A673 (cell line): ENCODE measurements around the gene SUPT5H. TPM values are rescaled to one million over a fixed set of nuclear protein-coding genes. Genes with fewer than 3 reads are reported as not detected.
A peak's percentile ranks its signal among the peaks of the same experiment; 100 is the strongest.

Experiments used
- BruUV-seq: library from RNA; stranded (reverse); fragments of 400-500 nt; replicated peaks from 2 replicates; lab custom pipeline; 2021; lab: Mats Ljungman, UMichigan
- CTCF ChIA-PET: fragments of 300-600 bp; sonication (Branson Sonifier 250); formaldehyde crosslinking; loops from one replicate; lab custom pipeline; 2022; ENCODE audit warnings: antibody characterized with exemption; lab: Charles Lee
- POLR2A ChIA-PET: fragments of 300-600 bp; sonication (Branson Sonifier 250); formaldehyde crosslinking; loops from one replicate; lab custom pipeline; 2022; ENCODE audit warnings: antibody characterized with exemption; ENCODE audit not compliant: low non-redundant PET; lab: Charles Lee
- DNase-seq: peaks from one replicate; pipeline ENCODE4 v3.0.0-alpha.2; 2015; ENCODE audit warnings: low spot score
- H3K27ac ChIP-seq: fragments of 200-600 bp; sonication (generic); 2 replicates; pipeline ENCODE4 v1.5.1; 2016; ENCODE audit warnings: mixed run types, low read depth, mild to moderate bottlenecking, mixed read lengths, antibody characterized with exemption, low read length; ENCODE audit not compliant: poor library complexity, severe bottlenecking
- H3K27me3 ChIP-seq: fragments of 200-600 bp; sonication (generic); replicated peaks from 2 replicates; pipeline ENCODE4 v1.6.1; 2017; ENCODE audit warnings: mixed run types, low read depth, mild to moderate bottlenecking, mixed read lengths, antibody characterized with exemption, low read length; ENCODE audit not compliant: insufficient read depth, poor library complexity
- H3K36me3 ChIP-seq: fragments of 200-600 bp; sonication (generic); 2 replicates; pipeline ENCODE4 v1.6.1; 2016; ENCODE audit warnings: mixed run types, mild to moderate bottlenecking, mixed read lengths, antibody characterized with exemption, low read length; ENCODE audit not compliant: insufficient read depth, poor library complexity, severe bottlenecking
- H3K4me1 ChIP-seq: fragments of 200-600 bp; sonication (generic); 2 replicates; pipeline ENCODE4 v1.6.1; 2017; ENCODE audit warnings: mixed run types, mild to moderate bottlenecking, mixed read lengths, antibody characterized with exemption, low read length; ENCODE audit not compliant: insufficient read depth, poor library complexity, severe bottlenecking
- H3K4me3 ChIP-seq: fragments of 200-600 bp; sonication (generic); 2 replicates; pipeline ENCODE4 v1.5.1; 2016; ENCODE audit warnings: low read depth, mixed run types, mild to moderate bottlenecking, mixed read lengths, low read length; ENCODE audit not compliant: poor library complexity, severe bottlenecking
- H3K9me3 ChIP-seq: fragments of 200-600 bp; sonication (generic); 2 replicates; pipeline ENCODE4 v1.6.1; 2016; ENCODE audit warnings: mixed run types, low read depth, mild to moderate bottlenecking, mixed read lengths, antibody characterized with exemption, low read length; ENCODE audit not compliant: poor library complexity, severe bottlenecking
- CTCF ChIP-seq: fragments of 300-800, 200-600 bp; sonication (generic); conservative IDR thresholded peaks from 2 replicates; pipeline ENCODE4 v1.5.1; 2017; ENCODE audit warnings: low read depth, mild to moderate bottlenecking, antibody characterized with exemption, low read length, moderate library complexity, mixed read lengths
- EZH2 ChIP-seq: fragments of 200-600 bp; sonication (generic); IDR thresholded peaks from 2 replicates; pipeline ENCODE4 v1.6.1; 2017; ENCODE audit warnings: borderline replicate concordance, low read depth, mild to moderate bottlenecking, mixed read lengths, antibody characterized with exemption, low read length; ENCODE audit not compliant: poor library complexity, severe bottlenecking
- intact Hi-C: fragments of 100-400 bp; cut with micrococcal nuclease; formaldehyde crosslinking; loops from one replicate; pipeline ENCODE4 v1.10.0; 2022; ENCODE audit not compliant: unreplicated experiment
- total RNA-seq: library from RNA; stranded (reverse); gene quantifications from 2 replicates; pipeline ENCODE4 v1.2.3, GENCODE V29; 2021

The SUPT5H gene
- total RNA-seq, 1 experiment from 2014 or later = 169 TPM

GRCh38 chr19:39430675-39431593, 14.4 kb upstream of the SUPT5H start:
- H3K4me3 ChIP-seq = no peak overlapping the region
- DNase-seq = peak; percentile 73
- H3K27ac ChIP-seq = peak overlapping the region; percentile 47
- H3K36me3 ChIP-seq = peaks cover 34% of the 10 kb centered on the region
- no peaks in the 10 kb centered on the region for H3K27me3 ChIP-seq
- POLR2A ChIA-PET = interaction anchor here (0.7 kb wide), 1 partner anchor 17 kb away, joined by 3 read pairs; no protein-coding TSS in a partner anchor
- TF ChIP-seq EZH2 (no peak), CTCF (no peak)
- CTCF ChIA-PET = no interaction called here
- intact Hi-C loops = no loop called here
- no peaks in the 10 kb centered on the region for H3K9me3 ChIP-seq
- H3K4me1 ChIP-seq = peaks cover 18% of the 10 kb centered on the region
- no TSS peak for BruUV-seq

- no TSS peak for BruUV-seq
- H3K36me3 ChIP-seq = peaks cover 34% of the 10 kb centered on the region
- H3K27ac ChIP-seq = no peak overlapping the region
- no peak overlapping the region for H3K4me3 ChIP-seq
- H3K9me3 ChIP-seq = no peaks in the 10 kb centered on the region
- CTCF ChIA-PET = no interaction called here
- no peaks in the 10 kb centered on the region for H3K27me3 ChIP-seq
- TF ChIP-seq CTCF (no peak), EZH2 (no peak)
- POLR2A ChIA-PET = no interaction called here
- DNase-seq = no peak
- intact Hi-C loops = no loop called here
- H3K4me1 ChIP-seq = peaks cover 18% of the 10 kb centered on the region
Observed at GRCh38 chr19:39432677-39433025, 12.7 kb upstream of the SUPT5H start.

GRCh38 chr19:39433480-39434079, 11.8 kb upstream of the SUPT5H start:
- DNase-seq = no peak
- POLR2A ChIA-PET = no interaction called here
- Histone ChIP-seq H3K4me1 (peaks cover 12% of the 10 kb centered on the region), H3K27ac (peak overlapping the region; percentile 97), H3K4me3 (no peak overlapping the region), H3K36me3 (peaks cover 34% of the 10 kb centered on the region), H3K27me3 (no peaks in the 10 kb centered on the region), H3K9me3 (no peaks in the 10 kb centered on the region)
- CTCF ChIA-PET = no interaction called here
- intact Hi-C loops = no loop called here
- BruUV-seq = no TSS peak
- TF ChIP-seq EZH2 (no peak), CTCF (no peak)
